Heart left ventricle (tissue), 13 donors: ENCODE measurements around the gene BOD1.

ENCODE experiments used
- CTCF ChIP-seq, 12 donors: fragments of 200-600 bp; sonication (generic) in 4 of 12; IDR thresholded peaks; one replicate each; pipeline versions ENCODE4 v1.5.0 to v1.8.0; 2018 to 2022; ENCODE audit warnings: antibody characterized with exemption in 12 of 12, mild to moderate bottlenecking in 5 of 12
- POLR2A ChIP-seq, 2 donors: fragments of 450-650 bp; IDR thresholded peaks; one replicate each; pipeline ENCODE4 v1.6.1; 2017; ENCODE audit warnings: antibody characterized with exemption in 2 of 2, mild to moderate bottlenecking in 2 of 2, moderate library complexity in 2 of 2
- donor health status: ischemic (EF 13 %, LVEDD 7.1; RV severe dilation, severe dysfunction).
- donor health status: DM: no; HTN: yes; CAD: no.
- donor health status: DM: no; HTN: no; CAD: no.
- donor health status: ischemic (EF 25% LVEDD 6.9; RV normal size, moderate dysfunction).
- donor health status: ischemic (EF 25% LVEDD 5.7; RV mildly dilated, moderate dysfunction).
- donor health status: ischemic (EF 35%, LVEDD 5.7; RV mildly dilated, moderate dysfunction).
- donor health status: nonischemic (EF 11% LVEDD 7.7; RV severe dilation, severe dysfunction).
- donor health status: DM: yes; HTN: yes; CAD: no.
- donor health status: PGD.
- donor health status: ischemic (EF 29% LVEDD 5.4; RV normal size, mild dysfunction).
- donor health status: nonischemic (EF 23%, LVEDD 6.1; RV moderate dilation, normal function).

GRCh38 chr5:173616577-173617118 lies at the start of gene BOD1:
- no peak for TF ChIP-seq CTCF (IDR thresholded peaks at IDR 0.05)
- TF ChIP-seq POLR2A (IDR thresholded peaks at IDR 0.05): peak in 1 of 2 donors; percentile 55
